Measurements from ENCODE around the gene RNF224.
"Not testable (repeated sequence)": the region's sequence is repeated elsewhere in the genome, so short reads cannot be mapped to it uniquely, and the experiment has no call there.

The RNF224 gene

DNA sequence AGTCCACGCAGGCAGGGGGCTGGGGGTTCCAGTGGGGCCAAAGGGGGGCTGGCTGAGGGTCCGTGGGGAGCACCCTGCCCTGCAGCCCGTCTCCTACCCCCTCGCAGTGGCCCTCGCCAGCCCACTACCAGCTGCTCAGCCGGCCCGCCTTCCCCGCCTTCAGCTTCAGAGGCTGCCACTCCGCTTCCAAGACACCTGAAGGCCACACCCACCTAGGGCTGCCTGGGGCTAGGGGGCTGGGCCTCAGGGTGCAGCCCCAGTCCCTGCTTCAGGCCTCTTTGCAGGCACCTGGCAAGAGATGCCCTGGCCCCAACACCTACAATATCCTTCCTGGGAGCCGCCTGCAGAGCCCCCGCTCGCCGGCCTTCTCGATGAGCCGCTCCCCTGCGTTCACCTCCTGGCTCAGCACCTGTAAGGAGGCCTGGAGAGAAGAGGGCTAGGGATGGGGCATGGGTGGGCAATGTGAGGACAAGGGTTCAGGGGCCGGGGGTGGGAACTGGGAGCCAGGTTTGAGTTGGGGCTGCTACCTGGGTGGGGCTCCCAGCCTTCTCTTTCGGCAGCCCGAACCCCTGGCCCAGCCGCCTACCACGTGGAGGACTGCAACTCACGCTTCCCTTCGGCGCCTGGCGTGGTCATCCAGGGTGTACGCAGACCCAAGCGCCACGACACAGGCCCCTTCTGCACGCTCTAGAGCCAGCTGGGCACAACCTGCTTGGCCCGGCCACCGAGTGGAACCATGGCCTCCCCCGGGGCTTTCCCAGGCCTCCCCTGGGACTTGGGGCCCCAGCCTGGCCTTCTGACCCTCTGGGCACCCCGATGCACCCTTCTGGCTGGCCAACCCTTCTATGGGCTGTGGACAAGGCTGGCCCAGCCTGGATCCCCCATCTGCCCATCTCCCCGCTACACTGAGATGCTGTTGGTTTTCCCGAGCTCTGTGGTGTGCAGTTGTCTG lies 25.5 kb downstream of the RNF224 start:
- no peak for FAIRE-seq
- no peak for TF ChIP-seq CTCF (IDR thresholded peaks at IDR 0.05; ENCODE audit: insufficient read depth, missing control alignments)
- no peak for DNase-seq (ENCODE audit: insufficient read length, low spot score)

GRCh38 chr9:137253717-137254623 lies 26.7 kb downstream of the RNF224 start:
- no peak for TF ChIP-seq CTCF (IDR thresholded peaks at IDR 0.05; ENCODE audit: insufficient read depth, missing control alignments)
- DNase-seq (ENCODE audit: insufficient read length, low spot score) (no peak), FAIRE-seq (no peak)

DNA sequence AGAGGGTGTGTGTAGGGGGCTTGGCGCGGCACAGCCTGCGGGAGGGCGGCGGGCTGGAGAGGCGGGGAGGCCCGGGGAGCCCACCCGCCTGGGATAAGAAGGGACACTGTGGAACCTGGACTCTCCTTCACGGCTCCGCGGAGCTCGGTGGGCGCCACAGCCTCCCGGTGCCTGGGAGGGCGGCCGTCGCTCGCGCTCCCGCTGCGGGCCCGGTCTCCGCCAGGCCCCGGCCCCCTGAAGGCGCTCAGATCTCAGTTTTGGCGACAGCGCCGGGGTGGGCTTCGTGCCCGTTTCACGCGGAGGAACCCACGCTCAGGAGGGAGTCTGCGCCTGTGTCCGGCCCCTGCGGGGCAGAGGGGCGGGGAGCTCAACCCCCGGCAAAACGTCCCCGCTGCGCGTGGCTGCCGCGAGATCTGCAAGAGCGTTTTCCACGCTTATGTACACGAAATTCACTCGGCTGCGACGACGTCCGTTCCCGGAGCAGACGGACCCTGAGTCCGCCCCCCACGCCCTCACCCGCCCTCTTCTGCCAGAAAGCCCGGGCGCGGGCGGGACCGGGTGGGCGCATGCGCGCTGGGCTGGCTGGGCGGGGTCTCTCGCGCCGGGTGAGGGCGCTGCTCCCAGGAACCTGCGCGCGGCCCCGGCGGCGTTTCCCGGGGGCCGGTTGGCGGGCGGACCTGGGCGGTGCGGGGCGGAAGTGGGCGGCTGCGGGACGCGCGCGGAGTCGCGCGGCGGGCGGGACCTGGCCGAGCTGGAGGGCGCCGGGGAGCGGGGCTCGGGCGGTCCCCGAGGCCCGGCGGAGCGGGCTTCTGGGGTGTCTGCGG lies 27.5 kb downstream of the RNF224 start, which contains the start of gene NELFB:
TSS of gene NELFB (plus strand) at position 704 of the 824 bp plus-strand sequence.
- FAIRE-seq, result no peak
- TF ChIP-seq CTCF (IDR thresholded peaks at IDR 0.05; ENCODE audit: insufficient read depth, missing control alignments), result no peak
- DNase-seq (ENCODE audit: insufficient read length, low spot score), result peak; percentile 100

DNA sequence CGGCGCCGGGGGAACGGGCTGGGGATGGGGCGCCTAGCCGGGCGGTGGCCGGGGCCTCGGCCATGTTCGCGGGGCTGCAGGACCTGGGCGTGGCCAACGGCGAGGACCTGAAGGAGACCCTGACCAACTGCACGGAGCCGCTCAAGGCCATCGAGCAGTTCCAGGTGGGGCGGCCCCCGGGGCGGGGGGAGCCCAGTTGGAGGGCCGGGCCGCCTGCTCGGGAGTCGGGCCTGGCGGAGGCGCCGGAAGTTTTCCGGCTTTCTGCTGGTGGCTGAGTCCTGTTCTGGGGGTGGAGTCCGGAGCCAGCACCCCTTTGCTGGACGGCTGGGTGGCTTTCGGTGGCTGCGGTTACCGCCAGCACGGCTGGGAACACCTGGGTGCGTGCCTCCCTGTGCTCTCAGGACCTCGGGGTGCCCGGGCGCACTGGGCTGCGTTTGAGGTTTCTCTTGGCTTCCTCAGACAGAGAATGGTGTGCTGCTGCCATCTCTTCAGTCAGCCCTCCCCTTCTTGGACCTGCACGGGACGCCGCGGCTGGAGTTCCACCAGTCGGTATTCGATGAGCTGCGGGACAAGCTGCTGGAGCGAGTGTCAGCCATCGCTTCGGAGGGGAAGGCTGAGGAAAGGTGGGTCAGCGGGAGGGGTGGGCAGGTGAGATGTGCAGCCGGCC lies 28.3 kb downstream of the RNF224 start:
- no peak for TF ChIP-seq CTCF (IDR thresholded peaks at IDR 0.05; ENCODE audit: insufficient read depth, missing control alignments)
- FAIRE-seq, result no peak
- no peak for DNase-seq (ENCODE audit: insufficient read length, low spot score)

GRCh38 chr9:137256362-137256761 lies 29.1 kb downstream of the RNF224 start:
- FAIRE-seq (no peak), DNase-seq (ENCODE audit: insufficient read length, low spot score) (no peak)
- TF ChIP-seq CTCF (IDR thresholded peaks at IDR 0.05; ENCODE audit: insufficient read depth, missing control alignments), result no peak

- DNase-seq (ENCODE audit: insufficient read length, low spot score), result no peak
- no peak for TF ChIP-seq CTCF (IDR thresholded peaks at IDR 0.05; ENCODE audit: insufficient read depth, missing control alignments)
- no peak for FAIRE-seq
Measured at GRCh38 chr9:137256856-137257255, 29.6 kb downstream of the RNF224 start.

DNA sequence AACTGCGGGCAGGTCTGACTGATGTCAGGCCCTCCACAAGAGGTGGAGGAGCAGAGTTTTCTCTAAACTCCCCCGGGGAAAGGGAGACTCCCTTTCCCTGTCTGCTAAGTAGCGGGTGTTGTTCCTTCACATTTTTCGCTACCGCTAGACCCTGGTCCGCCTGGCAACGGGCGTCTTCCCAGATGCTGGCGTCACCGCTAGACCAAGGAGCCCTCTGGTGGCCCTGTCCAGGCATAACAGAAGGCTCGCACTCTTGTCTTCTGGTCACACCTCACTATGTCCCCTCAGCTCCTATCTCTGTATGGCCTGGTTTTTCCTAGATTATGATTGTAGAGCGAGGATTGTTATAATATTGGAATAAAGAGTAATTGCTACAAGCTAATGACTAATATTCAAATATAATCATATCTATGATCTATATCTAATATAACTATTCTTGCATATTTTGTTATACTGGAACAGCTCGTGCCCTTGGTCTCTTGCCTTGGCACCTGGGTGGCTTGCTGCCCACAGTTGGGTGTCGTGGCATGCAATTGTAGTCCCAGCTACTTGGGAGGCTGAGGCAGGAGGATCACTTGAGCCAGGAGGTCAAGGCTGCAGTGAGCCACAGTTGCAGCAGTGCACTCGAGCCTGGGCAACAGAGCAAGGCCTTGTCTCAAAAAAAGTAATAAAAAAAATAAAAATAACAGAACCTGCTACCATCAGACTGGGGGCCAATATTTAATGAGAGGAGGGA lies 35.0 kb downstream of the RNF224 start:
- FAIRE-seq, result not testable (repeated sequence)

More for the DNA sequence above, 35.0 kb downstream of the RNF224 start:
- not testable (repeated sequence) for DNase-seq (ENCODE audit: insufficient read length, low spot score)
